Neuronal stem cell (in vitro differentiated cells): Measurements from ENCODE around the gene SMYD3.

ENCODE experiments used
- DNase-seq: peaks from one replicate; pipeline ENCODE4 v3.0.0-alpha.2; 2013; ENCODE audit warnings: low spot score
- H2AFZ ChIP-seq: one replicate; pipeline ENCODE4 v1.6.1; 2013; ENCODE audit warnings: mild to moderate bottlenecking, low read length, inconsistent platforms
- H2AK5ac ChIP-seq: 2 replicates; pipeline ENCODE4 v1.6.1; 2013; ENCODE audit warnings: low read depth, mild to moderate bottlenecking, inconsistent platforms, low read length, moderate library complexity, mixed read lengths
- H2BK120ac ChIP-seq: 2 replicates; pipeline ENCODE4 v1.6.1; 2013; ENCODE audit warnings: low read depth, mild to moderate bottlenecking, inconsistent platforms, low read length, moderate library complexity, mixed read lengths
- H2BK12ac ChIP-seq: one replicate; pipeline ENCODE4 v1.6.1; 2013; ENCODE audit warnings: low read length, inconsistent platforms
- H2BK15ac ChIP-seq: 2 replicates; pipeline ENCODE4 v1.6.1; 2013; ENCODE audit warnings: mild to moderate bottlenecking, low read length, inconsistent platforms, mixed read lengths
- H2BK5ac ChIP-seq: one replicate; pipeline ENCODE4 v1.6.1; 2013; ENCODE audit warnings: inconsistent platforms, mild to moderate bottlenecking, low read length, moderate library complexity
- H3K14ac ChIP-seq: one replicate; pipeline ENCODE4 v1.6.1; 2013; ENCODE audit warnings: low read length, inconsistent platforms
- H3K18ac ChIP-seq: 2 replicates; pipeline ENCODE4 v1.6.1; 2013; ENCODE audit warnings: low read length, inconsistent platforms
- H3K23ac ChIP-seq: 2 replicates; pipeline ENCODE4 v1.6.1; 2013; ENCODE audit warnings: low read depth, mild to moderate bottlenecking, mixed read lengths, low read length, inconsistent platforms; ENCODE audit not compliant: poor library complexity
- H3K27ac ChIP-seq: replicated peaks from 3 replicates; pipeline ENCODE4 v1.5.1; 2013; ENCODE audit warnings: low read length, inconsistent platforms
- H3K27me3 ChIP-seq, 3 experiments: 2 replicates each; pipeline ENCODE4 v1.6.1; 2013; ENCODE audit warnings: low read length in 3 of 3, mild to moderate bottlenecking in 2 of 3, inconsistent platforms in 1 of 3, low read depth in 1 of 3, mixed read lengths in 1 of 3, moderate library complexity in 1 of 3; ENCODE audit not compliant: control insufficient read depth in 3 of 3, insufficient read depth in 3 of 3
- H3K36me3 ChIP-seq, 2 donors: replicated peaks in 1 of 2; 2 replicates each; pipeline ENCODE4 v1.6.1; 2013; ENCODE audit warnings: low read length in 2 of 2; ENCODE audit not compliant: control insufficient read depth in 2 of 2, insufficient read depth in 2 of 2
- H3K4ac ChIP-seq: 2 replicates; pipeline ENCODE4 v1.6.1; 2013; ENCODE audit warnings: inconsistent platforms, mild to moderate bottlenecking, low read length, moderate library complexity
- H3K4me1 ChIP-seq, 2 donors: 1 replicate in 1 of 2; 2 replicates in 1 of 2; pipeline ENCODE4 v1.6.1; 2013; ENCODE audit warnings: low read length in 2 of 2, low read depth in 1 of 2; ENCODE audit not compliant: control insufficient read depth in 2 of 2, insufficient read depth in 1 of 2
- H3K4me2 ChIP-seq: one replicate; pipeline ENCODE4 v1.6.1; 2013; ENCODE audit warnings: mild to moderate bottlenecking, low read length, inconsistent platforms; ENCODE audit not compliant: insufficient read depth, poor library complexity, severe bottlenecking
- H3K4me3 ChIP-seq, 2 donors: 2 replicates each; pipeline ENCODE4 v1.5.1; 2013; ENCODE audit warnings: low read length in 2 of 2, mild to moderate bottlenecking in 2 of 2, inconsistent platforms in 1 of 2, moderate library complexity in 1 of 2
- H3K79me1 ChIP-seq: one replicate; pipeline ENCODE4 v1.6.1; 2013; ENCODE audit warnings: low read depth, mild to moderate bottlenecking, inconsistent platforms, low read length, moderate library complexity
- H3K9ac ChIP-seq: one replicate; pipeline ENCODE4 v1.6.1; 2013; ENCODE audit warnings: mild to moderate bottlenecking, low read depth, low read length, inconsistent platforms; ENCODE audit not compliant: poor library complexity
- H3K9me3 ChIP-seq, 2 donors: replicated peaks in 1 of 2; 2 replicates each; pipeline versions ENCODE3 to v1.6.1; 2013; ENCODE audit warnings: low read length in 2 of 2, mild to moderate bottlenecking in 2 of 2, inconsistent platforms in 1 of 2, low read depth in 1 of 2, mixed read lengths in 1 of 2, moderate library complexity in 1 of 2; ENCODE audit not compliant: control insufficient read depth in 2 of 2, insufficient read depth in 1 of 2
- H4K8ac ChIP-seq: one replicate; pipeline ENCODE4 v1.6.1; 2013; ENCODE audit warnings: low read depth, mild to moderate bottlenecking, inconsistent platforms, low read length, moderate library complexity
- H4K91ac ChIP-seq: one replicate; pipeline ENCODE4 v1.6.1; 2013; ENCODE audit warnings: low read length, low read depth, mild to moderate bottlenecking, inconsistent platforms; ENCODE audit not compliant: poor library complexity
- WGBS, 2 donors: extraction: QIAGEN DNeasy Blood & Tissue Kit; methylation state at CpG; one replicate each; pipeline ENCODE4 v1.1.7; 2013; ENCODE audit warnings: missing lambda C conversion rate in 2 of 2, mixed read lengths in 1 of 2; ENCODE audit not compliant: insufficient read length in 2 of 2, insufficient replicate concordance in 1 of 2; ENCODE audit errors: extremely low coverage in 2 of 2; 5-methylcytosine and 5-hydroxymethylcytosine counted together

The SMYD3 gene

DNA sequence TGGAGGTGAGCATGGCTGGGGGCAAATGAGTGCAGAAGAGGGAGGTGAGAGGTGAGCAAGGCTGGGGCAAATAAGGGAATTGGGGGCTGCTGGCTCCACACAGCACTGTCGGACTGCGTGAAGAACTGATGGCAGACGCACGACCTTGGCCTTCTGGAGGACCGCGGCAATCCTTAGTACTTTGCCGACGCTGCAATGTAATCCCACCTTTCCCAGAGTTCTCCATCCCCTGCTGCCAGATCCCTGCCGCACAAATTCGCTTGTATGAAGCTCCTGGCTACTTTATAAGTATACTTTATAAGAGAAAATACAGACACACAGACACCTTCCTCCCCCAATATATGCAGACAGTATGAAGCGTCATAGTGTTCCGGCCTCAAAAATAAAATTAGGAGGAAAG lies 472.4 kb downstream of the SMYD3 start:
- Histone ChIP-seq H3K23ac (no peak overlapping the region), H3K4ac (no peak overlapping the region), H3K4me1 (peaks cover 0 to 2% of the 10 kb centered on the region in 2 donors), H2AFZ (no peak overlapping the region), H2AK5ac (no peak overlapping the region), H3K9ac (no peak overlapping the region), H4K8ac (no peak overlapping the region), H2BK120ac (no peak overlapping the region), H3K27me3 (no peaks in the 10 kb centered on the region), H3K36me3 (no peaks in the 10 kb centered on the region), H3K4me2 (no peak overlapping the region), H3K4me3 (no peak overlapping the region), H3K27ac (no peak overlapping the region), H4K91ac (no peak overlapping the region), H3K79me1 (no peaks in the 10 kb centered on the region), H3K14ac (no peak overlapping the region), H2BK12ac (no peak overlapping the region), H3K18ac (no peak overlapping the region), H2BK15ac (no peak overlapping the region), H2BK5ac (no peak overlapping the region), H3K9me3 (no peaks in the 10 kb centered on the region)
- WGBS, 2 donors, result no CpG with 5 or more reads among the region's 12 CpGs
- no peak for DNase-seq

DNA sequence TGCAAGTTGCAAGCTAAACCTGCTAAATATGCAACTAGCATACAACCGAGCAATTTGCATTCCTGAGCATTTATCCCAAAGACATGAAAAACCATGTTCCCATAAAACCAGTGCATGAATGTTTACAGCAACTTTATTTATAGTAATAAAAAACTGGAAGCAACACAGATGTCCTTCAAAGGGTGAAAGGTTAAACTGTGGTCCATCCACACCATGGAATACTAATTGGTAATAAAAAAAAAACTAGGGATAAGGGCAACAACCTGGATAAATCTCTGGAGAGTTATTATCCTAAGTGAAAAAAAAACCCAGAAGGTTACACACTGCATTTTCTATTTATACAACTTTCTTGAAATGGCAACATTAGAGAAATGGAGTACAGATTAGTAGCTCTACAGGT lies 474.1 kb downstream of the SMYD3 start:
- H3K36me3 ChIP-seq, result no peaks in the 10 kb centered on the region
- no peak overlapping the region for H3K9ac ChIP-seq
- H3K4me2 ChIP-seq, result no peak overlapping the region
- H3K79me1 ChIP-seq, result no peaks in the 10 kb centered on the region
- no peak overlapping the region for H2AFZ ChIP-seq
- no peak overlapping the region for H3K4me3 ChIP-seq
- no peak overlapping the region for H3K4ac ChIP-seq
- H4K8ac ChIP-seq, result no peak overlapping the region
- H3K9me3 ChIP-seq, result no peaks in the 10 kb centered on the region
- H2BK15ac ChIP-seq, result no peak overlapping the region
- H4K91ac ChIP-seq, result no peak overlapping the region
- H3K18ac ChIP-seq, result no peak overlapping the region
- no peak overlapping the region for H3K27ac ChIP-seq
- H2BK12ac ChIP-seq, result no peak overlapping the region
- no CpG with 5 or more reads among the region's 1 CpG for WGBS, 2 donors
- H3K4me1 ChIP-seq, result peaks cover 0 to 2% of the 10 kb centered on the region in 2 donors
- no peak overlapping the region for H2AK5ac ChIP-seq
- H3K14ac ChIP-seq, result no peak overlapping the region
- H2BK5ac ChIP-seq, result no peak overlapping the region
- DNase-seq, result no peak
- H2BK120ac ChIP-seq, result no peak overlapping the region
- no peak overlapping the region for H3K23ac ChIP-seq
- H3K27me3 ChIP-seq, result no peaks in the 10 kb centered on the region

DNA sequence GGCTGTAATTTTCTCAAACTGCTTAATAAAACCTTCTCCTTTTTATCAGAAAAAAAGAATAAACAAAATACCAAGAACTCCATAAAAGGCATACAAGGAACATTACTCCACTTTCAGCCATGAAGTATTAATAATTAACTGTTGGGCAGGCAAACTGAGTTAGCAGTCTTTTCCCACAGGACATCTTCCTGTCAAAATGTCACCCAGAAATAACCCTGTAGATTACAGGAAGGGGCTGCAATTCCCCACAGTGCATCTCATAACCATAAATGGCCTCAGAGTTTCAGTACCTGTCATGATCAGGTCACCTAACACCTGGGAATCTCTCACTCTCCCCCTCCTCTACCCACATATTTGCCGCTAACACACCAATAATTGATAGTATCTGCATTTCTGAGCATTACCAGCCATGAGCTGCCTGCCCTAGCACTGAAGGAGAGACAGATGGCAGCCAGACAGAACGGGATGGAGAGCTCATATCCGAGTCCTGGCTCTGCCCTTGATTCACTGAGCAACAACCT lies 475.0 kb downstream of the SMYD3 start:
- no peaks in the 10 kb centered on the region for H3K27me3 ChIP-seq
- no peak overlapping the region for H2BK5ac ChIP-seq
- no peaks in the 10 kb centered on the region for H3K79me1 ChIP-seq
- no peak overlapping the region for H2BK15ac ChIP-seq
- no peak overlapping the region for H2AK5ac ChIP-seq
- no peak overlapping the region for H2AFZ ChIP-seq
- H3K4ac ChIP-seq, result no peak overlapping the region
- H3K9me3 ChIP-seq, result no peaks in the 10 kb centered on the region
- H3K4me2 ChIP-seq, result no peak overlapping the region
- peaks cover 0 to 2% of the 10 kb centered on the region in 2 donors for H3K4me1 ChIP-seq
- H3K14ac ChIP-seq, result no peak overlapping the region
- H3K9ac ChIP-seq, result no peak overlapping the region
- no peak overlapping the region for H3K23ac ChIP-seq
- no peak for DNase-seq
- no peak overlapping the region for H4K91ac ChIP-seq
- no peaks in the 10 kb centered on the region for H3K36me3 ChIP-seq
- H2BK12ac ChIP-seq, result no peak overlapping the region
- H4K8ac ChIP-seq, result no peak overlapping the region
- no CpG with 5 or more reads among the region's 3 CpGs for WGBS, 2 donors
- H3K4me3 ChIP-seq, result no peak overlapping the region
- H2BK120ac ChIP-seq, result no peak overlapping the region
- H3K18ac ChIP-seq, result no peak overlapping the region
- H3K27ac ChIP-seq, result no peak overlapping the region

DNA sequence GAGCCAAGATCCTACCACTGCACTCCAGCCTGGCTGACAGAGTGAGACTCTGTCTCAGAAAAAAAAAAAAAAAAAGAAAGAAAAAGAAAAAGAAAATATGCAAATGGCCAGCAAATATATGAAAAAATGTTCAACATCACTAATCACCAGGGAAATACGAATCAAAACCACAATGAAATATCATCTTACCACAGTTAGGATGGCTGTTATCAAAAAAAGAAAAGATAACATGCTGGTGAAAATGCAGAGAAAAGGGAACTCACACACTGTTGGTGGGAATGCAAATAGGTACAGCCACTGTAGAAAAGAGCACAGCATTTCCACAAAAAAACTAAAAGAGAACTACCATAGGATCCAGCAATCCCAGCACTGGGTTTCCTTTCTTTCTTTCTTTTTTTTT lies 477.5 kb downstream of the SMYD3 start:
- Histone ChIP-seq H3K4ac (no peak overlapping the region), H3K27ac (no peak overlapping the region), H2BK5ac (no peak overlapping the region), H3K4me2 (no peak overlapping the region), H2BK15ac (no peak overlapping the region), H3K18ac (no peak overlapping the region), H3K27me3 (no peaks in the 10 kb centered on the region), H3K36me3 (no peaks in the 10 kb centered on the region), H3K9me3 (no peaks in the 10 kb centered on the region), H3K9ac (no peak overlapping the region), H3K4me1 (no peaks in the 10 kb centered on the region), H4K8ac (no peak overlapping the region), H2BK12ac (no peak overlapping the region), H2AFZ (no peak overlapping the region), H2AK5ac (no peak overlapping the region), H3K79me1 (no peaks in the 10 kb centered on the region), H3K23ac (no peak overlapping the region), H3K4me3 (no peak overlapping the region), H2BK120ac (no peak overlapping the region), H4K91ac (no peak overlapping the region), H3K14ac (no peak overlapping the region)
- no peak for DNase-seq
- no CpG with 5 or more reads among the region's 1 CpG for WGBS, 2 donors
